GM12892 (cell line): ENCODE data around the gene RNF215.
"Not testable (repeated sequence)": the region's sequence is repeated elsewhere in the genome, so short reads cannot be mapped to it uniquely, and the experiment has no call there.

Experiments used
- DNase-seq: peaks from one replicate; pipeline ENCODE4 v3.0.0; 2011; ENCODE audit not compliant: insufficient read length
- FAIRE-seq: peaks from 2 replicates; lab custom pipeline; 2011; peaks lifted over from hg19 to GRCh38; lab: Jason Lieb, UNC
- POLR2A ChIP-seq: IDR thresholded peaks from 2 replicates; pipeline ENCODE4 v1.6.1; 2011; ENCODE audit warnings: low read depth, low read length, control low read depth
- POLR2AphosphoS5 ChIP-seq: IDR thresholded peaks from 2 replicates; pipeline ENCODE4 v1.6.1; 2011; ENCODE audit warnings: low read depth, low read length, control low read depth
- TAF1 ChIP-seq: IDR thresholded peaks from 2 replicates; pipeline ENCODE4 v1.6.1; 2011; ENCODE audit warnings: low read depth, mild to moderate bottlenecking, control low read depth, low read length, borderline replicate concordance

Gene RNF215

GRCh38 chr22:30416403-30416802 is 29.2 kb upstream of the RNF215 start:
- TF ChIP-seq POLR2A: no peak
- TF ChIP-seq TAF1: no peak
- no peak for TF ChIP-seq POLR2AphosphoS5
- FAIRE-seq (no peak), DNase-seq (no peak)

- FAIRE-seq: no peak
- TF ChIP-seq POLR2AphosphoS5: no peak
- no peak for TF ChIP-seq POLR2A
- TF ChIP-seq TAF1: no peak
- no peak for DNase-seq
These were observed 27.4 kb upstream of the RNF215 start for GRCh38 chr22:30414525-30415047.

- DNase-seq (no peak), FAIRE-seq (no peak)
- TF ChIP-seq POLR2A: no peak
- TF ChIP-seq POLR2AphosphoS5: no peak
- no peak for TF ChIP-seq TAF1
These were observed 26.7 kb upstream of the RNF215 start for GRCh38 chr22:30413745-30414524.

- FAIRE-seq: no peak
- TF ChIP-seq POLR2AphosphoS5 (no peak), TAF1 (no peak), POLR2A (no peak)
- no peak for DNase-seq
These were observed 25.8 kb upstream of the RNF215 start for GRCh38 chr22:30413001-30413400.

- no peak for DNase-seq
- no peak for FAIRE-seq
- TF ChIP-seq TAF1: no peak
- no peak for TF ChIP-seq POLR2AphosphoS5
- no peak for TF ChIP-seq POLR2A
These were observed 24.6 kb upstream of the RNF215 start for GRCh38 chr22:30411780-30412179.

- TF ChIP-seq TAF1 (no peak), POLR2AphosphoS5 (no peak), POLR2A (no peak)
- DNase-seq (no peak), FAIRE-seq (no peak)
These were observed 21.3 kb upstream of the RNF215 start for GRCh38 chr22:30408388-30409102.

GRCh38 chr22:30406400-30406799 is 19.2 kb upstream of the RNF215 start:
- no peak for FAIRE-seq
- TF ChIP-seq POLR2A (no peak), POLR2AphosphoS5 (no peak), TAF1 (no peak)
- DNase-seq: no peak

- no peak for TF ChIP-seq POLR2A
- TF ChIP-seq TAF1: no peak
- no peak for TF ChIP-seq POLR2AphosphoS5
- no peak for DNase-seq
- FAIRE-seq: no peak
These were observed 18.5 kb upstream of the RNF215 start for GRCh38 chr22:30405731-30406130.

GRCh38 chr22:30404307-30404706 is 17.1 kb upstream of the RNF215 start:
- no peak for FAIRE-seq
- DNase-seq: no peak
- TF ChIP-seq TAF1 (no peak), POLR2AphosphoS5 (no peak), POLR2A (no peak)

- not testable (repeated sequence) for DNase-seq, FAIRE-seq
These were observed 15.5 kb upstream of the RNF215 start for GRCh38 chr22:30402766-30403104.

GRCh38 chr22:30402028-30402765 is 15.0 kb upstream of the RNF215 start:
- FAIRE-seq (no peak), DNase-seq (no peak)
- no peak for TF ChIP-seq TAF1
- TF ChIP-seq POLR2AphosphoS5: no peak
- no peak for TF ChIP-seq POLR2A

GRCh38 chr22:30401024-30401423 is 13.8 kb upstream of the RNF215 start:
- not testable (repeated sequence) for DNase-seq, FAIRE-seq
